Effector memory CD4-positive, alpha-beta T cell (primary cell): ENCODE measurements around the gene NAA10.

Source experiments
- DNase-seq, 3 donors: peaks; one replicate each; pipeline ENCODE4 v3.0.0-alpha.2; 2020
- H3K27ac ChIP-seq: 2 replicates; pipeline ENCODE4 v1.7.0; 2013; ENCODE audit warnings: mild to moderate bottlenecking, low read length, moderate library complexity; ENCODE audit not compliant: insufficient read depth, poor library complexity, severe bottlenecking
- H3K27me3 ChIP-seq: replicated peaks from 2 replicates; pipeline ENCODE4 v1.7.0; 2013; ENCODE audit warnings: mild to moderate bottlenecking, low read length; ENCODE audit not compliant: insufficient read depth, control insufficient read depth, poor library complexity, severe bottlenecking
- H3K36me3 ChIP-seq: 2 replicates; pipeline ENCODE4 v1.7.0; 2013; ENCODE audit warnings: mild to moderate bottlenecking, low read length, moderate library complexity; ENCODE audit not compliant: control insufficient read depth, insufficient read depth
- H3K4me1 ChIP-seq: 2 replicates; pipeline ENCODE4 v1.7.0; 2013; ENCODE audit warnings: low read length, mild to moderate bottlenecking; ENCODE audit not compliant: control insufficient read depth, insufficient read depth, poor library complexity, severe bottlenecking
- H3K4me3 ChIP-seq: 2 replicates; pipeline ENCODE4 v1.7.0; 2013; ENCODE audit warnings: low read length, low read depth, mild to moderate bottlenecking; ENCODE audit not compliant: insufficient read depth, poor library complexity, severe bottlenecking
- H3K9me3 ChIP-seq: 2 replicates; pipeline ENCODE4 v1.7.0; 2013; ENCODE audit warnings: mild to moderate bottlenecking, low read length, moderate library complexity; ENCODE audit not compliant: control insufficient read depth

NAA10 gene

DNA sequence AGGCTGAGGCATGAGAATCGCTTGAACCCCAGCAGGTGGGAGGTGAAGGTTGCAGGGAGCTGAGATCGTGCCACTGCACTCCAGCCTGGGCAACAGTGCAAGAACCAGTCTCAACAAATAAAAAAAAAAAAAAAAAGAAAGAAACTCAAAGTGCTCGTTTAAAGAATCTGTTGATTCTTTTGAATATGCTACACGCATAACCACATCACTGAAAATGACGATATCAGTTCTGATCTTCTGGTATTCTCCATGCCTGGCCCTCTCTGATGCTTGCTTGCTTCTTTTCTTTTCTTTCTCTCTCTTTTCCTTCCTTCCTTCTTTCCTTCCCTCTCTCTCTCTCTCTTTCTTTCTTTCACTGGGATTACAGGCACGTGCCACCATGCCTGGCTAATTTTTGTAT, 23.0 kb downstream of the NAA10 start:
- Histone ChIP-seq H3K4me3 (no peak overlapping the region), H3K36me3 (peaks cover 36% of the 10 kb centered on the region), H3K9me3 (no peaks in the 10 kb centered on the region), H3K27ac (no peak overlapping the region), H3K4me1 (no peaks in the 10 kb centered on the region), H3K27me3 (no peaks in the 10 kb centered on the region)
- DNase-seq, result no peak

DNA sequence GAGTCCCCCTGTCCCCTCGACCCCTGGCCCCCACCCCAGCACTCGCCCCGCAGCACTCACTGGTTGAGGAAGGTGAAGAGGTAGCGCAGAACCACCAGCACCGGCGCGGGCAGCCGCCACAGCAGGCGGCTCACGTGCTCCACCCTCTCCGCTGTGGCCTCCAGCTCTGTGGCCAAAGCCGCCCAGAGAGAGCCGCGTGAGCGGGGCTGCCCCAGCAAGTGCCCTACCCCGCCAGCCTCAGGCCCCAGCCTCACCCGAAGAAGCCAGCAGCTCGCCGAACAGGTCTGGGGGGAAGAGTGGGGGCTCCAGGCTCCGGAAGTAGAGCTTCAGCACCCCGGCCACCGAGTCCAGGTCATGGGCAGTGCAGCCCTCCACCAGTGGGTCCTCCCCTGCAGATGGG, 24.4 kb downstream of the NAA10 start:
- no peaks in the 10 kb centered on the region for H3K27me3 ChIP-seq
- H3K4me1 ChIP-seq, result no peaks in the 10 kb centered on the region
- no peaks in the 10 kb centered on the region for H3K9me3 ChIP-seq
- peaks cover 33% of the 10 kb centered on the region for H3K36me3 ChIP-seq
- H3K27ac ChIP-seq, result no peak overlapping the region
- DNase-seq, result no peak
- H3K4me3 ChIP-seq, result no peak overlapping the region

- Histone ChIP-seq H3K36me3 (peaks cover 33% of the 10 kb centered on the region), H3K27ac (no peak overlapping the region), H3K4me1 (no peaks in the 10 kb centered on the region), H3K27me3 (no peaks in the 10 kb centered on the region), H3K4me3 (no peak overlapping the region), H3K9me3 (no peaks in the 10 kb centered on the region)
- DNase-seq, result no peak
Measured at GRCh38 chrX:153909980-153910360, 24.9 kb downstream of the NAA10 start.

GRCh38 chrX:153909024-153909979, 25.5 kb downstream of the NAA10 start:
- Histone ChIP-seq H3K4me1 (peaks cover 5% of the 10 kb centered on the region), H3K4me3 (no peak overlapping the region), H3K36me3 (peaks cover 33% of the 10 kb centered on the region), H3K27ac (no peak overlapping the region), H3K9me3 (no peaks in the 10 kb centered on the region), H3K27me3 (no peaks in the 10 kb centered on the region)
- DNase-seq, result no peak

GRCh38 chrX:153908219-153908860, 26.5 kb downstream of the NAA10 start:
- Histone ChIP-seq H3K4me3 (no peak overlapping the region), H3K27ac (no peak overlapping the region), H3K4me1 (peaks cover 12% of the 10 kb centered on the region), H3K36me3 (peaks cover 25% of the 10 kb centered on the region), H3K27me3 (no peaks in the 10 kb centered on the region), H3K9me3 (no peaks in the 10 kb centered on the region)
- no peak for DNase-seq

- H3K27me3 ChIP-seq, result no peaks in the 10 kb centered on the region
- no peak overlapping the region for H3K27ac ChIP-seq
- no peak overlapping the region for H3K4me3 ChIP-seq
- no peaks in the 10 kb centered on the region for H3K9me3 ChIP-seq
- DNase-seq, result no peak
- peaks cover 17% of the 10 kb centered on the region for H3K36me3 ChIP-seq
- peaks cover 12% of the 10 kb centered on the region for H3K4me1 ChIP-seq
Measured at GRCh38 chrX:153907456-153907855, 27.4 kb downstream of the NAA10 start.

GRCh38 chrX:153906126-153906917, 28.5 kb downstream of the NAA10 start:
- H3K27ac ChIP-seq, result no peak overlapping the region
- no peaks in the 10 kb centered on the region for H3K27me3 ChIP-seq
- H3K36me3 ChIP-seq, result peaks cover 14% of the 10 kb centered on the region
- no peak for DNase-seq
- no peak overlapping the region for H3K4me3 ChIP-seq
- H3K9me3 ChIP-seq, result no peaks in the 10 kb centered on the region
- H3K4me1 ChIP-seq, result peaks cover 21% of the 10 kb centered on the region

GRCh38 chrX:153905481-153906095, 29.2 kb downstream of the NAA10 start:
- no peak overlapping the region for H3K4me3 ChIP-seq
- H3K9me3 ChIP-seq, result no peaks in the 10 kb centered on the region
- H3K27ac ChIP-seq, result no peak overlapping the region
- H3K4me1 ChIP-seq, result peaks cover 27% of the 10 kb centered on the region
- H3K36me3 ChIP-seq, result peaks cover 14% of the 10 kb centered on the region
- H3K27me3 ChIP-seq, result no peaks in the 10 kb centered on the region
- no peak for DNase-seq

- peaks cover 7% of the 10 kb centered on the region for H3K36me3 ChIP-seq
Measured at GRCh38 chrX:153903991-153904957, 30.6 kb downstream of the NAA10 start, which contains the start of gene AVPR2. AVPR2 (plus strand) TSS chrX:153904673; CDS start chrX:153905146, 473 bp downstream.

More at GRCh38 chrX:153903991-153904957, 30.6 kb downstream of the NAA10 start, which contains the start of gene AVPR2:
- Histone ChIP-seq H3K27ac (no peak within 1 kb of the TSS), H3K27me3 (no peaks in the 10 kb centered on the region), H3K4me1 (peaks cover 29% of the 10 kb centered on the region), H3K4me3 (no peak within 1 kb of the TSS), H3K9me3 (no peaks in the 10 kb centered on the region)
- no peak for DNase-seq
